ENCODE data around the gene TGOLN2.
"Not testable (repeated sequence)": the region's sequence is repeated elsewhere in the genome, so short reads cannot be mapped to it uniquely, and the experiment has no call there.

Gene TGOLN2

GRCh38 chr2:85334928-85335327, 7.1 kb upstream of the TGOLN2 start:
- no peak for DNase-seq

- not testable (repeated sequence) for DNase-seq
These were observed 6.1 kb upstream of the TGOLN2 start for GRCh38 chr2:85333877-85334276.

GRCh38 chr2:85330839-85331636, 3.2 kb upstream of the TGOLN2 start:
- DNase-seq: no peak

GRCh38 chr2:85329701-85330100, 1.9 kb upstream of the TGOLN2 start:
- not testable (repeated sequence) for DNase-seq

- DNase-seq: no peak
These were observed 1.4 kb upstream of the TGOLN2 start for GRCh38 chr2:85329181-85329651.

- peak; percentile 52 for DNase-seq
These were observed 498 bp downstream of the TGOLN2 start for GRCh38 chr2:85327160-85327821.

GRCh38 chr2:85326406-85327159, 1.2 kb downstream of the TGOLN2 start:
- DNase-seq: peak; percentile 26

- DNase-seq: no peak
These were observed 2.4 kb downstream of the TGOLN2 start for GRCh38 chr2:85325466-85325811.

- no peak for DNase-seq
These were observed 2.9 kb downstream of the TGOLN2 start for GRCh38 chr2:85324639-85325465.

GRCh38 chr2:85323988-85324367, 3.8 kb downstream of the TGOLN2 start:
- DNase-seq: not testable (repeated sequence)

- DNase-seq: no peak
These were observed 4.3 kb downstream of the TGOLN2 start for GRCh38 chr2:85323351-85323987.

GRCh38 chr2:85319796-85320195, 8.0 kb downstream of the TGOLN2 start:
- DNase-seq: no peak

- peak; percentile 51 for DNase-seq
These were observed 9.3 kb downstream of the TGOLN2 start for GRCh38 chr2:85318222-85319074.

- DNase-seq: not testable (repeated sequence)
These were observed 11.9 kb downstream of the TGOLN2 start for GRCh38 chr2:85315921-85316320.

- DNase-seq: no peak
These were observed 12.9 kb downstream of the TGOLN2 start for GRCh38 chr2:85314884-85315242.

GRCh38 chr2:85312404-85312803, 15.4 kb downstream of the TGOLN2 start:
- no peak for DNase-seq

GRCh38 chr2:85310330-85310729, 17.5 kb downstream of the TGOLN2 start:
- DNase-seq: no peak

- DNase-seq: no peak
These were observed 18.0 kb downstream of the TGOLN2 start for GRCh38 chr2:85309699-85310321.

- no peak for DNase-seq
These were observed 18.8 kb downstream of the TGOLN2 start for GRCh38 chr2:85308896-85309555.

GRCh38 chr2:85308201-85308600, 19.6 kb downstream of the TGOLN2 start:
- DNase-seq: no peak
